Heart left ventricle (tissue), 16 donors: ENCODE results near the gene LY86. TPM values are rescaled to one million over a fixed set of nuclear protein-coding genes. Genes with fewer than 3 reads are reported as not detected.
"Not testable (repeated sequence)": the region's sequence is repeated elsewhere in the genome, so short reads cannot be mapped to it uniquely, and the experiment has no call there.

Experiments used
- ATAC-seq, 4 donors: fragments of 200-7000 bp; cut with Tn5 transposase; one replicate each; pipeline ENCODE4 v1.9.1; 2020 to 2022; ENCODE audit warnings: moderate library complexity in 4 of 4, mild to moderate bottlenecking in 3 of 4, moderate number of reproducible peaks in 1 of 4
- DNase-seq, 5 donors: peaks; one replicate each; pipeline ENCODE4 v3.0.0-alpha.2; 2020
- H3K27ac ChIP-seq, 12 donors: fragments of 200-600 bp; sonication (generic) in 4 of 12; one replicate each; pipeline versions ENCODE4 v1.5.0 to v1.8.0; 2016 to 2022; ENCODE audit warnings: mild to moderate bottlenecking in 2 of 12
- H3K27me3 ChIP-seq, 9 donors: fragments of 200-600 bp; sonication (generic) in 2 of 9; one replicate each; pipeline versions ENCODE4 v1.5.1 to v1.8.0; 2016 to 2022; ENCODE audit warnings: mild to moderate bottlenecking in 3 of 9
- H3K36me3 ChIP-seq, 9 donors: fragments of 200-600 bp; sonication (generic) in 2 of 9; one replicate each; pipeline versions ENCODE4 v1.5.0 to v1.8.0; 2018 to 2022; ENCODE audit warnings: mild to moderate bottlenecking in 2 of 9
- H3K4me1 ChIP-seq, 12 donors: fragments of 200-600 bp; sonication (generic) in 4 of 12; one replicate each; pipeline versions ENCODE4 v1.5.0 to v1.8.0; 2016 to 2022; ENCODE audit warnings: mild to moderate bottlenecking in 3 of 12
- H3K4me3 ChIP-seq, 12 donors: fragments of 200-600 bp; sonication (generic) in 4 of 12; one replicate each; pipeline versions ENCODE4 v1.5.0 to v1.8.0; 2017 to 2022; ENCODE audit warnings: mild to moderate bottlenecking in 9 of 12, moderate library complexity in 4 of 12
- H3K9me3 ChIP-seq, 12 donors: fragments of 200-600 bp; sonication (generic) in 4 of 12; one replicate each; pipeline versions ENCODE4 v1.5.0 to v1.8.0; 2016 to 2022; ENCODE audit warnings: mild to moderate bottlenecking in 1 of 12
- POLR2A ChIP-seq, 2 donors: fragments of 450-650 bp; IDR thresholded peaks; one replicate each; pipeline ENCODE4 v1.6.1; 2017; ENCODE audit warnings: antibody characterized with exemption in 2 of 2, mild to moderate bottlenecking in 2 of 2, moderate library complexity in 2 of 2
- WGBS, 4 donors: extraction: QIAGEN DNeasy Blood & Tissue Kit in 2 of 4; methylation state at CpG; one replicate each; pipeline versions ENCODE4 v1.1.5 to v1.1.7; 2013 to 2018; 5-methylcytosine and 5-hydroxymethylcytosine counted together
- intact Hi-C, 10 donors: fragments of 100-400 bp; cut with DNase I; formaldehyde crosslinking; loops; one replicate each; pipeline versions ENCODE4 v1.11.1 to v1.14.2; 2022
- polyA plus RNA-seq, 2 donors: library from polyadenylated mRNA; stranded (reverse); fragments of 200-250 nt; gene quantifications; one replicate each; pipeline ENCODE4 v1.2.3, GENCODE V29; 2013
- total RNA-seq, 9 donors: library from RNA; depleted of rRNA in 2 of 9; stranded (reverse); fragments of >200 nt in 2 of 9; fragmentation: NEBNext Ultra II Directional in 3 of 9; extraction: Animal tissue kit (Norgen Biotek cat#: 25700) in 3 of 9; gene quantifications; one replicate each; pipeline versions ENCODE4 v1.1.0 to v1.2.4, GENCODE V29; 2016 to 2023
- TF ChIP-seq, protein P1 (sequence below), 12 donors: fragments of 200-600 bp; sonication (generic) in 4 of 12; IDR thresholded peaks; one replicate each; pipeline versions ENCODE4 v1.5.0 to v1.8.0; 2018 to 2022; ENCODE audit warnings: antibody characterized with exemption in 12 of 12, mild to moderate bottlenecking in 5 of 12
- donor health status: ischemic (EF 13 %, LVEDD 7.1; RV severe dilation, severe dysfunction).
- donor health status: healthy with polysubstance abuse.
- donor health status: DM: no; HTN: yes; CAD: no.
- donor health status: DM: no; HTN: no; CAD: no.
- donor health status: ischemic (EF 25% LVEDD 6.9; RV normal size, moderate dysfunction).
- donor health status: ischemic (EF 25% LVEDD 5.7; RV mildly dilated, moderate dysfunction).
- donor health status: healthy.
- donor health status: DM: yes; HTN: yes; CAD: no.
- donor health status: ischemic (EF 35%, LVEDD 5.7; RV mildly dilated, moderate dysfunction).
- donor health status: nonischemic (EF 11% LVEDD 7.7; RV severe dilation, severe dysfunction).
- donor health status: DM: yes; HTN: yes; CAD: no.
- donor health status: PGD.
- donor health status: ischemic (EF 29% LVEDD 5.4; RV normal size, mild dysfunction).
- donor health status: nonischemic (EF 23%, LVEDD 6.1; RV moderate dilation, normal function).

The LY86 gene
- total and polyA plus RNA-seq, 11 donors: 0.23 to 13.4 (median 0.75) TPM

DNA sequence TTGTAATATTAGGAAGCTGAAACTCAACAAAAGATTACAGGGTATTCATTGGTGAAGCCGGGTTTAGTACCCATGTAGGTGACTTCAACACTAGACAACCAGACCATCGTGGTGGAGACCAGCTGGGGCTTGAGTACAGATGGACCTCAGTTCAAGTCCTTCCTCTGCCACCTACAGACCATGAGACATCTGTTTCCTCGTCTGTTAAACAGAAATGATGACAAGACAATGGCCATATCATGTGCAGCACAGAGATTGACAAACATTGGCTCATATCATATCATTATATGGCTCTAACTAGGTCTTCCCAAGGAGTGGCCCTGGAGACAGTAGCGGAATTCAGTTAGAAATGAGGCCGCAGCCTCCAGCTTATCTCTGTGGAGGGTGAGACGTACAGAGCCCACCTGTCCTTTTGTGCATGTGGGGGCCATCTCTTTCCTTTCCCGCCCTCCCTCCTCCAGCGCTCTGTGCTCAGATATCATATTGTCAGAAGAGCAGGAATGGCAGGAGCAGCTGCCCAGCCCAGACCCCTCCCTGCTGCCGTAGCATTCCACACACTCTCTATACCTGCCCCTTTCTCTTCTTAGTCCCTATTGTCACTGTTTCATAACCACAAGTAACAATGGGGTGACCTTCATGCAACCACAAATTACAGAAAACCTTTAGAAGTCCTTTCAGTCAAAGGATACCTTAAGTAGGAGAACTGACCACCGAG is 75.1 kb downstream of the LY86 start:
- intact Hi-C loops: loop anchor here in 2 of 10 donors (10.0 kb wide), 1 partner anchor 99 kb away; no protein-coding TSS in a partner anchor
- Histone ChIP-seq H3K4me3 (no peak overlapping the region), H3K9me3 (no peaks in the 10 kb centered on the region), H3K27ac (no peak overlapping the region), H3K27me3 (no peaks in the 10 kb centered on the region), H3K36me3 (no peaks in the 10 kb centered on the region), H3K4me1 (peaks cover 0 to 58% (median 25%) of the 10 kb centered on the region in 12 donors)
- no peak for TF ChIP-seq POLR2A (IDR thresholded peaks at IDR 0.05)
- TF ChIP-seq, protein P1, sequence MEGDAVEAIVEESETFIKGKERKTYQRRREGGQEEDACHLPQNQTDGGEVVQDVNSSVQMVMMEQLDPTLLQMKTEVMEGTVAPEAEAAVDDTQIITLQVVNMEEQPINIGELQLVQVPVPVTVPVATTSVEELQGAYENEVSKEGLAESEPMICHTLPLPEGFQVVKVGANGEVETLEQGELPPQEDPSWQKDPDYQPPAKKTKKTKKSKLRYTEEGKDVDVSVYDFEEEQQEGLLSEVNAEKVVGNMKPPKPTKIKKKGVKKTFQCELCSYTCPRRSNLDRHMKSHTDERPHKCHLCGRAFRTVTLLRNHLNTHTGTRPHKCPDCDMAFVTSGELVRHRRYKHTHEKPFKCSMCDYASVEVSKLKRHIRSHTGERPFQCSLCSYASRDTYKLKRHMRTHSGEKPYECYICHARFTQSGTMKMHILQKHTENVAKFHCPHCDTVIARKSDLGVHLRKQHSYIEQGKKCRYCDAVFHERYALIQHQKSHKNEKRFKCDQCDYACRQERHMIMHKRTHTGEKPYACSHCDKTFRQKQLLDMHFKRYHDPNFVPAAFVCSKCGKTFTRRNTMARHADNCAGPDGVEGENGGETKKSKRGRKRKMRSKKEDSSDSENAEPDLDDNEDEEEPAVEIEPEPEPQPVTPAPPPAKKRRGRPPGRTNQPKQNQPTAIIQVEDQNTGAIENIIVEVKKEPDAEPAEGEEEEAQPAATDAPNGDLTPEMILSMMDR (IDR thresholded peaks at IDR 0.05): no peak
- DNase-seq: no peak
- 90 to 96% (median 93%) methylated on average over 10 of the region's 10 CpGs for WGBS, 4 donors
- ATAC-seq: no peak

DNA sequence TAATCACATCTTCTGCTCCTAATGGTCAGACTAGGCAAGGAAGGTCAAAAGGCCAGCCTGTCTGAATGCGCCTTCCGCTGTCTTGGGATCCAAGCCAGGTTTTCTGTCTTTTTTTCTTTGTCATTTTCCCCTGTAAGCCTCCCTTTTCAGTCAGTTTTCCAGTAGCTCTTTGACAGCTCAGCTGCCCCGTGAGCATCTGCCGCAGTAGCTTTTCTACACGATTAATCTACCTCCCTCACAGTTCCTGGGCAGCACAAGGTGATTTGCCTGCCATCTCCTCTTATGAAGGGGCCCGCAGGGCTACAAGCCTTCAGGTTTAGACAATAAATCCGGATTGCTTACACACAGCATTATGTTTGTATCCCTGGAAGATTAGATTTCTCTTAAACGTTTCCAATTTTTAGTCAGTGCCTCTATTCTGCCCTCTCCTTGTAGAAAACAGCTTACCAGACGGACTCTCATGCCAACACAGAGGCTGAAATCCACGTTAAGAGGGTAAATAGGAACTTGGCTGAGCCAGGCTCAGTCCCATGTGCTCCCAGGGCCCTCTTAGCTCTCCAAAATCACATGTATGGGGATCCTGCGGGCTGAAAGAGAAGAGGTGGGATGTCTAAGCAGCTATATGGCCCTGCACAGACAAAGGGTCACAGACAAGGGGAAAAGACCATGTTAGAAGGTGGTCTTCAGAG is 77.2 kb downstream of the LY86 start:
- Histone ChIP-seq H3K4me3 (no peak overlapping the region), H3K27ac (peak overlapping the region in 2 of 12 donors; percentile 4 to 9), H3K36me3 (no peaks in the 10 kb centered on the region), H3K27me3 (no peaks in the 10 kb centered on the region), H3K9me3 (no peaks in the 10 kb centered on the region), H3K4me1 (peaks cover 0 to 37% (median 17%) of the 10 kb centered on the region in 12 donors)
- WGBS, 4 donors: 63 to 66% (median 64%) methylated on average over 11 of the region's 11 CpGs
- intact Hi-C loops: loop anchor here in 2 of 10 donors (10.0 kb wide), 1 partner anchor 101 kb away; no protein-coding TSS in a partner anchor
- TF ChIP-seq, protein P1 (IDR thresholded peaks at IDR 0.05): no peak
- DNase-seq (no peak), ATAC-seq (peak in 1 of 4 donors; percentile 23)

DNA sequence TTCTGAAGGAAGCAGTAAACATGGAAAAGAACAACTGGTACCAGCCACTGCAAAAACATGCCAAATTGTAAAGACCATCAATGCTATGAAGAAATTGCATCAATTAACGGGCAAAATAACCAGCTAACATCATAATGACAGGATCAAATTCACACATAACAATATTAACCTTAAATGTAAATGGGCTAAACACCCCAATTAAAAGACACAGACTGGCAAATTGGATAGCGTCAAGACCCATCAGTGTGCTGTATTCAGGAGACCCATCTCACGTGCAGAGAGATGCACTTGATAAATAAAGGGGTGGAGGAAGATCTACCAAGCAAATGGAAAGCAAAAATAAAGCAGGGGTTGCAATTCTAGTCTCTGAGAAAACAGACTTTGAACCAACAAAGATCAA is 81.6 kb downstream of the LY86 start:
- H3K27ac ChIP-seq, H3K9me3 ChIP-seq, DNase-seq, H3K4me3 ChIP-seq, H3K36me3 ChIP-seq, ATAC-seq, H3K27me3 ChIP-seq, H3K4me1 ChIP-seq: not testable (repeated sequence)
- intact Hi-C loops: loop anchor here in 1 of 10 donors (10.0 kb wide), 3 partner anchors 105 to 945 kb away; partner anchors contain the start of gene RREB1
- 93 to 96% (median 95%) methylated on average over 3 of the region's 3 CpGs for WGBS, 4 donors

DNA sequence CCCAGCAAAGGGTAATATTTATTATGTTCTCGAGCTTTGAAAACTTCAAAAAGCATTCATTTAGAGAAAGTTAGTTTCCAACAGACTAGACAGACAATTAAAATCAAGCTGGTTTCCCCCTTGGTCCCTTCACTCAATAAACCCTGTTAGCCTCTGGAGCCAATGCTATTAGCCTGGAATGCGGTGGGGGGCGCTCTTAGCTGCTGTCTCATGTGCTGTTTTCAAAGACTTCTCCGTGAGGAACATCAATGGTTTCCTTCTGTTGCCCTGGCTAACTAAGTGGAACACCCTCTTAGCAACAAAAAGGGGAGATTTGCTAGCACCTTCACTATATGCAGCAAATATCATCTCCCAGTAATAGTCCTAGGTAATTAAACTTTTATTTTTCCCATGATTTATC is 86.4 kb downstream of the LY86 start:
- WGBS, 4 donors: 51 to 63% (median 59%) methylated on average over 4 of the region's 4 CpGs
- TF ChIP-seq POLR2A (IDR thresholded peaks at IDR 0.05): no peak
- TF ChIP-seq, protein P1 (IDR thresholded peaks at IDR 0.05): peak in 3 of 12 donors; percentile 9 to 25 (median 16)
- Histone ChIP-seq H3K9me3 (no peaks in the 10 kb centered on the region), H3K36me3 (no peaks in the 10 kb centered on the region), H3K27me3 (no peaks in the 10 kb centered on the region), H3K27ac (no peak overlapping the region), H3K4me1 (peaks cover 0 to 26% (median 8%) of the 10 kb centered on the region in 12 donors), H3K4me3 (no peak overlapping the region)
- ATAC-seq: no peak
- intact Hi-C loops: loop anchor here (5.0 to 10.0 kb wide), 8 partner anchors 47 to 940 kb away; partner anchors contain the start of gene RREB1 (in 1 of the 10)
- no peak for DNase-seq
